Activated CD4-positive, alpha-beta memory T cell treated with anti-CD3 and anti-CD28 coated beads for 36 hours (primary cell): Measurements from ENCODE around the gene INPP5B. TPM values are rescaled to one million over a fixed set of nuclear protein-coding genes. Genes with fewer than 3 reads are reported as not detected.
"Not testable (repeated sequence)": the region's sequence is repeated elsewhere in the genome, so short reads cannot be mapped to it uniquely, and the experiment has no call there.

Experiments
- CTCF ChIA-PET: fragments of 350-600 bp; sonication (Branson Sonifier 250); formaldehyde crosslinking; loops from one replicate; lab custom pipeline; 2021; ENCODE audit warnings: antibody characterized with exemption, inconsistent platforms; lab: Charles Lee
- POLR2A ChIA-PET: fragments of 350-600 bp; sonication (Branson Sonifier 250); formaldehyde crosslinking; loops from one replicate; lab custom pipeline; 2021; ENCODE audit warnings: antibody characterized with exemption; lab: Charles Lee
- DNase-seq: peaks from one replicate; pipeline ENCODE4 v3.0.0-alpha.2; 2020
- H3K27ac Mint-ChIP-seq: one replicate; pipeline ENCODE4 v1.8.0; 2021; ENCODE audit warnings: mixed read lengths
- H3K27me3 Mint-ChIP-seq: one replicate; pipeline ENCODE4 v1.8.0; 2021; ENCODE audit warnings: mixed read lengths
- H3K36me3 Mint-ChIP-seq: one replicate; pipeline ENCODE4 v1.8.0; 2021; ENCODE audit warnings: mixed read lengths
- H3K4me1 Mint-ChIP-seq: one replicate; pipeline ENCODE4 v1.8.0; 2021; ENCODE audit warnings: low read depth, mixed read lengths
- H3K4me3 Mint-ChIP-seq: one replicate; pipeline ENCODE4 v1.8.0; 2021; ENCODE audit warnings: mild to moderate bottlenecking, mixed read lengths
- H3K9me3 Mint-ChIP-seq: one replicate; pipeline ENCODE4 v1.8.0; 2021; ENCODE audit warnings: mixed read lengths
- intact Hi-C: fragments of 100-400 bp; cut with micrococcal nuclease; formaldehyde crosslinking; loops from one replicate; pipeline ENCODE4 v1.15.1; 2023
- total RNA-seq, 2 experiments: library from RNA; stranded (reverse); gene quantifications; one replicate each; pipeline ENCODE4 v1.2.3, GENCODE V29; 2021

INPP5B gene
- total RNA-seq, 2 experiments from 2014 or later: 24.3 to 24.4 TPM

- CTCF ChIA-PET, intact Hi-C loops, H3K4me3 Mint-ChIP-seq, H3K27ac Mint-ChIP-seq, DNase-seq, H3K4me1 Mint-ChIP-seq, POLR2A ChIA-PET, H3K27me3 Mint-ChIP-seq: not testable (repeated sequence)
- Mint-ChIP-seq H3K9me3 (peaks cover 17% of the 10 kb centered on the region), H3K36me3 (peaks cover 26% of the 10 kb centered on the region)
Measured at GRCh38 chr1:37907416-37908125, 39.3 kb downstream of the INPP5B start.

GRCh38 chr1:37906591-37906990 lies 40.3 kb downstream of the INPP5B start:
- DNase-seq, intact Hi-C loops, H3K4me1 Mint-ChIP-seq, CTCF ChIA-PET, H3K4me3 Mint-ChIP-seq, H3K27ac Mint-ChIP-seq, H3K27me3 Mint-ChIP-seq, POLR2A ChIA-PET: not testable (repeated sequence)
- Mint-ChIP-seq H3K9me3 (peaks cover 17% of the 10 kb centered on the region), H3K36me3 (peaks cover 28% of the 10 kb centered on the region)

GRCh38 chr1:37905727-37906126 lies 41.1 kb downstream of the INPP5B start:
- Mint-ChIP-seq H3K27ac (no peak overlapping the region), H3K4me1 (peaks cover 8% of the 10 kb centered on the region), H3K9me3 (peaks cover 17% of the 10 kb centered on the region), H3K4me3 (no peak overlapping the region), H3K36me3 (peaks cover 28% of the 10 kb centered on the region), H3K27me3 (no peaks in the 10 kb centered on the region)
- intact Hi-C loops: no loop called here
- POLR2A ChIA-PET: interaction anchor here (0.7 kb wide), 1 partner anchor 207 kb away, joined by 3 read pairs; no protein-coding TSS in a partner anchor
- CTCF ChIA-PET: no interaction called here
- DNase-seq: no peak

GRCh38 chr1:37903921-37904320 lies 42.9 kb downstream of the INPP5B start:
- intact Hi-C loops, POLR2A ChIA-PET, H3K27ac Mint-ChIP-seq, CTCF ChIA-PET, H3K4me3 Mint-ChIP-seq, H3K4me1 Mint-ChIP-seq, H3K27me3 Mint-ChIP-seq, DNase-seq: not testable (repeated sequence)
- Mint-ChIP-seq H3K9me3 (peaks cover 17% of the 10 kb centered on the region), H3K36me3 (peaks cover 21% of the 10 kb centered on the region)

GRCh38 chr1:37902983-37903382 lies 43.9 kb downstream of the INPP5B start:
- Mint-ChIP-seq H3K9me3 (peaks cover 14% of the 10 kb centered on the region), H3K4me3 (no peak overlapping the region), H3K27ac (no peak overlapping the region), H3K27me3 (no peaks in the 10 kb centered on the region), H3K36me3 (peaks cover 15% of the 10 kb centered on the region), H3K4me1 (peaks cover 8% of the 10 kb centered on the region)
- ChIA-PET POLR2A (no interaction called here), CTCF (no interaction called here)
- DNase-seq: no peak
- intact Hi-C loops: no loop called here

GRCh38 chr1:37901893-37902225 lies 45.0 kb downstream of the INPP5B start:
- intact Hi-C loops: no loop called here
- ChIA-PET POLR2A (interaction anchor here (0.6 kb wide), 1 partner anchor 39 kb away, joined by 4 read pairs; no protein-coding TSS in a partner anchor), CTCF (no interaction called here)
- H3K27ac Mint-ChIP-seq: no peak overlapping the region
- peaks cover 8% of the 10 kb centered on the region for H3K4me1 Mint-ChIP-seq
- H3K4me3 Mint-ChIP-seq: no peak overlapping the region
- peaks cover 4% of the 10 kb centered on the region for H3K9me3 Mint-ChIP-seq
- no peaks in the 10 kb centered on the region for H3K27me3 Mint-ChIP-seq
- peaks cover 7% of the 10 kb centered on the region for H3K36me3 Mint-ChIP-seq
- no peak for DNase-seq

GRCh38 chr1:37901191-37901892 lies 45.5 kb downstream of the INPP5B start:
- no peak for DNase-seq
- intact Hi-C loops: no loop called here
- H3K4me1 Mint-ChIP-seq: peaks cover 8% of the 10 kb centered on the region
- H3K27ac Mint-ChIP-seq: no peak overlapping the region
- H3K9me3 Mint-ChIP-seq: peaks cover 2% of the 10 kb centered on the region
- no peaks in the 10 kb centered on the region for H3K27me3 Mint-ChIP-seq
- no peak overlapping the region for H3K4me3 Mint-ChIP-seq
- ChIA-PET CTCF (no interaction called here), POLR2A (interaction anchor here (0.6 kb wide), 1 partner anchor 39 kb away, joined by 4 read pairs; no protein-coding TSS in a partner anchor)
- H3K36me3 Mint-ChIP-seq: peaks cover 5% of the 10 kb centered on the region

- CTCF ChIA-PET: not testable (repeated sequence)
Measured at GRCh38 chr1:37897563-37897962, 49.3 kb downstream of the INPP5B start.

GRCh38 chr1:37893673-37894072 lies 53.2 kb downstream of the INPP5B start:
- Mint-ChIP-seq H3K9me3 (peaks cover 7% of the 10 kb centered on the region), H3K4me1 (peaks cover 3% of the 10 kb centered on the region), H3K36me3 (peaks cover 2% of the 10 kb centered on the region), H3K27ac (no peak overlapping the region), H3K27me3 (no peaks in the 10 kb centered on the region), H3K4me3 (no peak overlapping the region)
- intact Hi-C loops: no loop called here
- no peak for DNase-seq
- CTCF ChIA-PET: no interaction called here
- POLR2A ChIA-PET: no interaction called here

More at GRCh38 chr1:37897563-37897962, 49.3 kb downstream of the INPP5B start:
- POLR2A ChIA-PET, H3K27me3 Mint-ChIP-seq, intact Hi-C loops, DNase-seq, H3K4me1 Mint-ChIP-seq, H3K9me3 Mint-ChIP-seq, H3K4me3 Mint-ChIP-seq, H3K36me3 Mint-ChIP-seq, H3K27ac Mint-ChIP-seq: not testable (repeated sequence)

- POLR2A ChIA-PET: no interaction called here
- Mint-ChIP-seq H3K4me1 (peaks cover 3% of the 10 kb centered on the region), H3K27me3 (no peaks in the 10 kb centered on the region), H3K36me3 (peaks cover 10% of the 10 kb centered on the region), H3K9me3 (peaks cover 7% of the 10 kb centered on the region), H3K27ac (no peak overlapping the region), H3K4me3 (no peak overlapping the region)
- DNase-seq: no peak
- CTCF ChIA-PET: interaction anchor here (1.2 kb wide), 1 partner anchor 42 kb away, joined by 3 read pairs; no protein-coding TSS in a partner anchor
- intact Hi-C loops: no loop called here
Measured at GRCh38 chr1:37892151-37893047, 54.5 kb downstream of the INPP5B start.

- no peak overlapping the region for H3K4me3 Mint-ChIP-seq
- no peak overlapping the region for H3K27ac Mint-ChIP-seq
- DNase-seq: no peak
- no peaks in the 10 kb centered on the region for H3K27me3 Mint-ChIP-seq
- intact Hi-C loops: no loop called here
- peaks cover 24% of the 10 kb centered on the region for H3K36me3 Mint-ChIP-seq
- H3K9me3 Mint-ChIP-seq: peaks cover 7% of the 10 kb centered on the region
- ChIA-PET POLR2A (no interaction called here), CTCF (interaction anchor here (1.4 kb wide), 1 partner anchor 85 kb away, joined by 6 read pairs; no protein-coding TSS in a partner anchor)
- peaks cover 3% of the 10 kb centered on the region for H3K4me1 Mint-ChIP-seq
Measured at GRCh38 chr1:37890378-37891014, 56.4 kb downstream of the INPP5B start.
